Activated CD8-positive, alpha-beta memory T cell treated with anti-CD3 and anti-CD28 coated beads, Interleukin-2, amount 50 U/mL, for 1 hour (primary cell): Measurements from ENCODE around the gene GLIPR1L2.

Experiments used
- DNase-seq: peaks from one replicate; pipeline ENCODE4 v3.0.0-alpha.2; 2020; ENCODE audit errors: extremely low read depth

Gene GLIPR1L2

DNA sequence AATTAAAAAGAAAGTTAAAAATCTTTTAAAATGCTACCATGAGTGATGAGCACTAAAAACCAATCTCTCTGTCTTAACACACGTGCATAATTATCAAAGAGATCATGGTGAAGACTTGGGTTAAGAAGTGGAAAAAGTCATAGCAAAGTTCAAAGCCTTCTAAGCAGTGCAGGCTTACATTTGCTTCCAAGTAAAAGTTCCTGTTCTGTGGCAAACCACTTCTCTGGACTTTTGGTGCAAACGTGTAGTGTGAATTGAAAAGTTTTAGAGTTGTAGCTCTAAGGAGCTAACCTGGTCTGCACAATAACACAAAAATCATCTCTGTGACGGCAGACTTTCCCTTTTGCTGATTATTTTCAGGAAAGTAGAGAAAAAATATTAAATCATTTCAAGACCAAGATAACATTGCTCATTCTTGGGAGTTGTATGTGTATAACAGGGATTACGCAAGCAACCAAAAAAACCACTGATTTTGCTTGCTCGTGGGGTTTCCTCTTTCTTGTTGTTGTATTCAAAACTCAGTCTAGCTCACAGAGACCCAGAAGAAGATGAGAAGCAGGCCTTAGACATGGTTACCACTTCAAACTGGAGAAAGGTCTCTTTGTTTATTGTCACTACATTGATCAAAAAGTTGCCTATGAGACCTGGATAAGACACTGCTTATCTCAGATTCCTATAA lies 87.4 kb downstream of the GLIPR1L2 start:
- peak; percentile 50 for DNase-seq

- DNase-seq, result no peak
Observed at GRCh38 chr12:75479963-75480461, 89.1 kb downstream of the GLIPR1L2 start.

- DNase-seq, result peak; percentile 56
Observed at GRCh38 chr12:75480469-75480949, 89.6 kb downstream of the GLIPR1L2 start, which contains the start of gene GLIPR1. GLIPR1 (plus strand) TSS chr12:75480755; CDS start chr12:75480881, 126 bp downstream.

GRCh38 chr12:75481013-75481705 lies 90.3 kb downstream of the GLIPR1L2 start:
- DNase-seq, result no peak

GRCh38 chr12:75481774-75482173 lies 90.9 kb downstream of the GLIPR1L2 start:
- DNase-seq, result no peak
